Neutrophil (primary cell): ENCODE results near the gene PSMD8.
"Not testable (repeated sequence)": the region's sequence is repeated elsewhere in the genome, so short reads cannot be mapped to it uniquely, and the experiment has no call there.

Experiments used
- H3K27ac ChIP-seq: fragments of 200-600 bp; sonication (generic); 2 replicates; pipeline ENCODE4 v1.5.1; 2016; ENCODE audit warnings: mild to moderate bottlenecking, moderate library complexity
- H3K27me3 ChIP-seq: fragments of 200-600 bp; sonication (generic); 2 replicates; pipeline ENCODE4 v1.6.0; 2016; ENCODE audit warnings: mild to moderate bottlenecking
- H3K36me3 ChIP-seq: fragments of 200-600 bp; sonication (generic); 2 replicates; pipeline ENCODE4 v1.5.1; 2017
- H3K4me1 ChIP-seq, 2 experiments: fragments of 200-600 bp in 1 of 2; sonication (generic) in 1 of 2; 1 replicate in 1 of 2; 2 replicates in 1 of 2; pipeline versions ENCODE4 v1.5.1 to v1.6.1; 2013 to 2016; ENCODE audit warnings: low read depth in 1 of 2, low read length in 1 of 2, mild to moderate bottlenecking in 1 of 2, moderate library complexity in 1 of 2; ENCODE audit not compliant: control insufficient read depth in 1 of 2, insufficient read depth in 1 of 2
- H3K4me3 ChIP-seq, 2 experiments: fragments of 200-600 bp in 1 of 2; sonication (generic) in 1 of 2; 1 replicate in 1 of 2; 2 replicates in 1 of 2; pipeline ENCODE4 v1.5.1; 2013 to 2016; ENCODE audit warnings: low read depth in 1 of 2, low read length in 1 of 2, mild to moderate bottlenecking in 1 of 2, moderate library complexity in 1 of 2
- H3K9me3 ChIP-seq: fragments of 200-600 bp; sonication (generic); 2 replicates; pipeline ENCODE4 v1.5.1; 2016
- CTCF ChIP-seq: fragments of 200-600 bp; sonication (generic); IDR thresholded peaks from 2 replicates; pipeline ENCODE4 v1.5.1; 2016; ENCODE audit warnings: antibody characterized with exemption

PSMD8 gene

DNA sequence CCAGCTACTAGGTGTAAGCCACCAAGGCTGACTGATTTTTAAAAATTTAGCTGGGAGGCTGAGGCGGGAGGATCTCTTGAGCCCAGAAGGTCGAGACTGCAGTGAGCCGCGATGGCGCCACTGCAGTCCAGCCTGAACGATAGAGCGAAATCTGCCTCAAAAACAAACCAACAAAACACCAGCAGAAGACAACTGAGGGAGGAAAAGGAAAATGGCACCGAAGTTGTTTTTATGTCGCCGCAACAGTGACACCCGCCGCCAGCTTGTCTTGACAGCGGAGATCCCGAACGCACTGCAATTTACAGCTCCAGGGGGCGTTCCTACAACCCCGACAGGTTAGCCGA lies 28.2 kb downstream of the PSMD8 start:
- H3K4me3 ChIP-seq: peak overlapping the region; percentile 70 to 94
- TF ChIP-seq CTCF: no peak

GRCh38 chr19:38402967-38403674 lies 28.8 kb downstream of the PSMD8 start, which contains the start of gene FAM98C:
TSS of gene FAM98C (plus strand) at chr19:38403093. CDS start at chr19:38403154, 61 bp downstream.
- Histone ChIP-seq H3K9me3 (no peaks in the 10 kb centered on the region), H3K4me3 (peak within 1 kb of the TSS; percentile 70 to 94), H3K27ac (peak within 1 kb of the TSS; percentile 92), H3K36me3 (peaks cover 35% of the 10 kb centered on the region), H3K4me1 (peaks cover 13 to 15% of the 10 kb centered on the region in 2 experiments), H3K27me3 (peaks cover 30% of the 10 kb centered on the region)
- peak; percentile 99 for TF ChIP-seq CTCF

More for the DNA sequence above, 28.2 kb downstream of the PSMD8 start:
- Histone ChIP-seq H3K9me3 (no peaks in the 10 kb centered on the region), H3K27me3 (peaks cover 35% of the 10 kb centered on the region), H3K4me1 (peaks cover 13 to 15% of the 10 kb centered on the region in 2 experiments), H3K27ac (peak overlapping the region; percentile 92), H3K36me3 (peaks cover 29% of the 10 kb centered on the region)

DNA sequence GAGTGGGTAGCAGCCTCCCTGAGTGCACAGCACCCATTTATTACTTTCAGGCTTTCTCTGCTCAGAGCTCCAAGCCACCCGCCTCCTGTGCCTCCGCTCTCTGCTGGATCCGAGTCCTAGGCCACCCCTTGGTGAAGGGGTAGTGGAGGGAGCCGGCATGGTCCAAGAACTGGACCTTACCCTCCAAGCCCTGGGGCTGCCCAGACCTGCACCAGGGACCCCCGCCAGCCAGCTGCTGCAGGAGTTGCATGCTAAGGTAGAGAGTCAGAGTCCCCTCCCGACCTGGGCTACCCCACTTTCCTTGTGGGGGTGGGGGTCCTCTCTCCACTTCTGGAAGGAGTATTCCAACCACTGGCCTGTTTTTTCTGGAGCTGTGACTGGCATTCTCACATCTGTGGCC lies 30.5 kb downstream of the PSMD8 start:
- Histone ChIP-seq H3K27me3 (peaks cover 12% of the 10 kb centered on the region), H3K27ac (peak overlapping the region; percentile 92), H3K9me3 (no peaks in the 10 kb centered on the region), H3K4me3 (no peak overlapping the region), H3K4me1 (peaks cover 20 to 24% of the 10 kb centered on the region in 2 experiments), H3K36me3 (peaks cover 52% of the 10 kb centered on the region)
- TF ChIP-seq CTCF: no peak

DNA sequence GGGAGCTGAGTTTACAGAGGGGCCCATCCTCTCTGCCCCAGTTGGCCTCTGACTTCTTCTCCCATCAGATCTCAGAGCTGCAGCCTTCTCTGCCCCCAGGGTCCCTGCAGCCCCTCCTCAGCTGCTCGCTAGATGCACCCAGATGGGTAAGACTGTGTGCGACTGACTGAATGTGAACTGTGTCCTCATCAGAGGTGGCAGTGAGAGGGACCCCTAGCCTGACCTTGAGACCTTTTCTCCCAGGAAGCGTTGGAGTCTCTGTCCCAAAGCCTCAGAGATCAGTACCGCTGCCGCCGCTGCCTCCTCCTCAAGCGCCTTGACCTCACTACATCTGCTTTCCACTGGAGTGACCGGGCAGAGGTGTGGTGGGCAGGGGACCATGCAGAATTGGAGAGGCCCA lies 30.9 kb downstream of the PSMD8 start:
- no peak for TF ChIP-seq CTCF
- peaks cover 56% of the 10 kb centered on the region for H3K36me3 ChIP-seq
- H3K4me3 ChIP-seq: no peak overlapping the region

DNA sequence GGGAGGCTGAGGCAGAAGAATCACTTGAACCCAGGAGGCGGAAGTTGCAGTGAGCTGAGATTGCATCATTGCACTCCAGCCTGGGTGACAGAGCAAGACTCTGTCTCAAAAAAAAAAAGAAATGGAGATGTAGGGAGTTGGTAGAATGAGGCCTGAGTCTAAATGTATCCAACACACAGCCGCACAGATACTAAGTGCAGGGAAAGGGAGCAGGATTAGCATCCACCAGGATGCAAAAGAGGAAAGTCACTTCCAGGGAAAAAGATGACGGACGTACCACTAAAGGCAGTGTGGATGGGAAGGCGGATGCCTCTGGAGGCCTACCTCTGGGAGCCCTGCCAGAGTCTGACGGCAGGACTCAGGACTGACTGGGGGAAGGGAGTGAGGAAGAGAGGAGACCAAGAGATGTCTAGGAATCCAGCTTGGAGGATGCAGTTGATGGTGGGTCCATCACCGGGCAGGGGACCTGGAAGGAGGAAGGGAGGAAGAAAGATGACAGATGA lies 35.3 kb downstream of the PSMD8 start:
- Histone ChIP-seq H3K27me3 (no peaks in the 10 kb centered on the region), H3K4me3 (no peak overlapping the region), H3K9me3 (no peaks in the 10 kb centered on the region), H3K36me3 (peaks cover 99% of the 10 kb centered on the region), H3K4me1 (peaks cover 11 to 13% of the 10 kb centered on the region in 2 experiments), H3K27ac (peak overlapping the region; percentile 73)
- TF ChIP-seq CTCF: no peak

More for the DNA sequence above, 30.9 kb downstream of the PSMD8 start:
- peaks cover 8% of the 10 kb centered on the region for H3K27me3 ChIP-seq
- peaks cover 24 to 26% of the 10 kb centered on the region in 2 experiments for H3K4me1 ChIP-seq
- H3K9me3 ChIP-seq: no peaks in the 10 kb centered on the region
- peak overlapping the region; percentile 92 for H3K27ac ChIP-seq

DNA sequence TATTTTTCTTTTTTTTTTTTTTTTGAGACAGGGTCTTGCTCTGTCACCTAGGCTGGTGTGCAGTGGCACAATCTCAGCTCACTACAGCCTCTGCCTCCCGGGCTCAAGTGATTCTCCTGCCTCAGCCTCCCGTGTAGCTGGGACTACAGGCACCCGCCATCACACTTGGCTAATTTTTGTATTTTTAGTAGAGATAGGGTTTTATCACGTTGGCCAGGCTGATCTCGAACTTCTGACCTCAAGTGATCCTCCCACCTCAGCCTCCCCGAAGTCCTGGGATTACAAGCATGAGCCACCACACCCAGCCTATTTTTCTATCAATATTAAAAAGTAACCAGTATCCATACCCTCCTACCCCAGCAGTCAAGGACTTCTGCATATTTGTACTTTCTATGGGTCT lies 36.0 kb downstream of the PSMD8 start:
- Histone ChIP-seq H3K36me3 (peaks cover 99% of the 10 kb centered on the region), H3K27ac (peak overlapping the region; percentile 54), H3K4me1 (peaks cover 11 to 13% of the 10 kb centered on the region in 2 experiments)
- H3K4me3 ChIP-seq, H3K27me3 ChIP-seq, H3K9me3 ChIP-seq: not testable (repeated sequence)
